Stomach (tissue), 19 donors: ENCODE results near the gene TRIM25. TPM values are rescaled to one million over a fixed set of nuclear protein-coding genes. Genes with fewer than 3 reads are reported as not detected.

Experiments
- DNase-seq, 2 donors: peaks; one replicate each; pipeline versions ENCODE4 v3.0.0 to v3.0.0-alpha.2; 2013 to 2019
- H3K27ac ChIP-seq, 5 donors: fragments of 200-600 bp in 4 of 5; sonication (generic) in 4 of 5; one replicate each; pipeline ENCODE4 v1.5.1; 2013 to 2019; ENCODE audit warnings: mild to moderate bottlenecking in 1 of 5, moderate library complexity in 1 of 5
- H3K27me3 ChIP-seq, 3 donors: fragments of 200-600 bp; sonication (generic); one replicate each; pipeline ENCODE4 v1.5.1; 2017 to 2019; ENCODE audit warnings: mixed run types in 1 of 3
- H3K36me3 ChIP-seq, 4 donors: fragments of 200-600 bp; sonication (generic); 1 replicate in 3 of 4; 2 replicates in 1 of 4; pipeline ENCODE4 v1.5.1; 2016 to 2019
- H3K4me1 ChIP-seq, 4 donors: fragments of 200-600 bp; sonication (generic); one replicate each; pipeline ENCODE4 v1.5.1; 2016 to 2019
- H3K4me3 ChIP-seq, 4 donors: fragments of 200-600 bp; sonication (generic) in 3 of 4; one replicate each; pipeline ENCODE4 v1.5.1; 2016 to 2019; ENCODE audit warnings: mild to moderate bottlenecking in 1 of 4
- H3K9me3 ChIP-seq, 4 donors: fragments of 200-600 bp; sonication (generic); one replicate each; pipeline ENCODE4 v1.5.1; 2016 to 2019
- EP300 ChIP-seq: sonication (generic); formaldehyde crosslinking; IDR thresholded peaks from one replicate; pipeline ENCODE4 v1.6.1; 2017; ENCODE audit warnings: antibody characterized with exemption
- POLR2A ChIP-seq, 4 donors: fragments of 450-650 bp; IDR thresholded peaks; one replicate each; pipeline ENCODE4 v1.6.1; 2016; ENCODE audit warnings: antibody characterized with exemption in 4 of 4, control low read depth in 2 of 4, mild to moderate bottlenecking in 1 of 4, moderate library complexity in 1 of 4
- POLR2AphosphoS5 ChIP-seq, 3 donors: sonication (generic); formaldehyde crosslinking; IDR thresholded peaks; one replicate each; pipeline ENCODE4 v1.6.1; 2016; ENCODE audit warnings: antibody characterized with exemption in 3 of 3
- WGBS, 5 donors: extraction: QIAGEN DNeasy Blood & Tissue Kit in 3 of 5; methylation state at CpG; one replicate each; pipeline versions ENCODE4 v1.1.5 to v1.1.7; 2013 to 2018; 5-methylcytosine and 5-hydroxymethylcytosine counted together
- intact Hi-C: fragments of 100-400 bp; cut with DNase I; formaldehyde crosslinking; loops from one replicate; pipeline ENCODE4 v1.15.1; 2023; ENCODE audit warnings: low total_unique reads
- long read RNA-seq, 10 donors: transcript quantifications; one replicate each; lab custom pipeline, GENCODE V29; 2026
- polyA plus RNA-seq, 3 donors: library from polyadenylated mRNA; stranded (reverse); fragments of 200-250 nt; gene quantifications; one replicate each; pipeline ENCODE4 v1.2.3, GENCODE V29; 2013
- total RNA-seq, 5 donors: library from RNA; depleted of rRNA; stranded (reverse); fragments of >200 nt; gene quantifications; one replicate each; pipeline versions ENCODE4 v1.1.0 to v1.2.3, GENCODE V29; 2014 to 2016
- TF ChIP-seq, protein P1 (sequence below), 7 experiments: fragments of 450-650 bp in 4 of 7; fragments of 200-600 bp in 3 of 7; sonication (generic) in 3 of 7; IDR thresholded peaks; one replicate each; pipeline ENCODE4 v1.5.1; 2016 to 2019; ENCODE audit warnings: antibody characterized with exemption in 7 of 7, control low read depth in 2 of 7, mild to moderate bottlenecking in 1 of 7
- donor health status: healthy with polysubstance abuse.
- donor health status: Bipolar disorder and iron deficiency.
- donor health status: healthy.

The TRIM25 gene, protein sequence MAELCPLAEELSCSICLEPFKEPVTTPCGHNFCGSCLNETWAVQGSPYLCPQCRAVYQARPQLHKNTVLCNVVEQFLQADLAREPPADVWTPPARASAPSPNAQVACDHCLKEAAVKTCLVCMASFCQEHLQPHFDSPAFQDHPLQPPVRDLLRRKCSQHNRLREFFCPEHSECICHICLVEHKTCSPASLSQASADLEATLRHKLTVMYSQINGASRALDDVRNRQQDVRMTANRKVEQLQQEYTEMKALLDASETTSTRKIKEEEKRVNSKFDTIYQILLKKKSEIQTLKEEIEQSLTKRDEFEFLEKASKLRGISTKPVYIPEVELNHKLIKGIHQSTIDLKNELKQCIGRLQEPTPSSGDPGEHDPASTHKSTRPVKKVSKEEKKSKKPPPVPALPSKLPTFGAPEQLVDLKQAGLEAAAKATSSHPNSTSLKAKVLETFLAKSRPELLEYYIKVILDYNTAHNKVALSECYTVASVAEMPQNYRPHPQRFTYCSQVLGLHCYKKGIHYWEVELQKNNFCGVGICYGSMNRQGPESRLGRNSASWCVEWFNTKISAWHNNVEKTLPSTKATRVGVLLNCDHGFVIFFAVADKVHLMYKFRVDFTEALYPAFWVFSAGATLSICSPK
- total RNA-seq: 100 to 1,000 TPM in 1 of 5 donors, 10 to 100 TPM in 4; 18.0 to 657 (median 76.7) TPM
- 10 to 100 TPM in 2 of 3 donors, 1 to 10 TPM in 1; 7.2 to 11.7 (median 10.0) TPM for polyA plus RNA-seq
- long read RNA-seq, donor 1: 0 reads
- long read RNA-seq, donor 2, full-length matches to known transcripts: 3 of 3 reads
- long read RNA-seq, donor 2, partial matches to known transcripts: 0 of 3 reads
- long read RNA-seq, donor 2, other reads (novel, unspliced or antisense): 0 of 3 reads
- long read RNA-seq, donor 3, partial matches to known transcripts: 0 of 1 reads
- long read RNA-seq, donor 3, other reads (novel, unspliced or antisense): 0 of 1 reads
- long read RNA-seq, donor 4: 0 reads
- long read RNA-seq, donor 5, full-length matches to known transcripts: 4 of 4 reads
- long read RNA-seq, donor 5, partial matches to known transcripts: 0 of 4 reads
- long read RNA-seq, donor 5, other reads (novel, unspliced or antisense): 0 of 4 reads
- long read RNA-seq, donor 6, full-length matches to known transcripts: 8 of 8 reads
- long read RNA-seq, donor 6, partial matches to known transcripts: 0 of 8 reads
- long read RNA-seq, donor 6, other reads (novel, unspliced or antisense): 0 of 8 reads
- long read RNA-seq, donor 7, partial matches to known transcripts: 0 of 1 reads
- long read RNA-seq, donor 7, other reads (novel, unspliced or antisense): 0 of 1 reads
- long read RNA-seq, donor 8, full-length matches to known transcripts: 2 of 2 reads
- long read RNA-seq, donor 8, partial matches to known transcripts: 0 of 2 reads
- long read RNA-seq, donor 8, other reads (novel, unspliced or antisense): 0 of 2 reads
- long read RNA-seq, donor 9: 0 reads
- long read RNA-seq, donor 10: 0 reads

DNA sequence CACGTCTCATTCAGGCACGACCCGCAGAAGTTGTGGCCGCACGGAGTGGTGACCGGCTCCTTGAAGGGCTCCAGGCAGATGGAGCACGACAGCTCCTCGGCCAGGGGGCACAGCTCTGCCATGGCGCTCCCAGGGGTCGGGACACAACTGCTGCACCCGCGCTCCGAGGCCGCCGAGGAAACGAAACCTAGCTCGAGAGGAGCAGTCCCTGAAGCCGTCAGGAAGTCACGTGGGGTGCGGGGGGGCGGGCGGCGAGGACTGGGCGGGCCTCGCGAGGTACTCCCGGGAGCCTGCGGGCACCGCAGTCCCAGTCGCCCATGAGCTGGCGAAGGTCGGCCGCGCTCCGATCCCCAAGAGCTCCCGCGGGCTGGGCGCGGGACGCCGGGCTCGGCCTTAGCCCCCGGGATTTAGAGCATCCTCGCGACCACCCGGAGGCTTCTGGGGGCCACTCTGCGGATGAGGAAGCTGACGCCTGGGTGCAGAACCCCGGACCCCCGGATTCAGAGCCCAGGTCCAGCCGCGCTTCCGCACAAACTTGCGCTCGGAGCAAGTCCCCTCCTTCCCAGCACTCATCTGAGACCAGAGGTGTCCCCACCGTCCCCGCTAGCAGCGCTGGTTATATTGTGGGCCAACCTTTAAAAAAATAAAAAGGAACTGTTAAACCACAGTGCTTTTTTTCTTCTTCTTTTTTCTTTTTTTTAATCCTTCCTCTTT lies at the start of gene TRIM25:
Gene TRIM25 (minus strand): TSS at position 183 of the 714 bp plus-strand sequence. CDS start 61 bp downstream, at position 122.
- H3K36me3 ChIP-seq: peaks cover 0 to 2% (median 0%) of the 10 kb centered on the region in 4 donors
- peak within 1 kb of the TSS; percentile 75 to 92 (median 86) for H3K4me3 ChIP-seq
- H3K27me3 ChIP-seq: no peaks in the 10 kb centered on the region
- WGBS, 5 donors: 0% methylated on average over 7 to 58 of the region's 58 CpGs
- peak within 1 kb of the TSS; percentile 92 to 98 (median 94) for H3K27ac ChIP-seq
- H3K4me1 ChIP-seq: peaks cover 46 to 66% (median 53%) of the 10 kb centered on the region in 4 donors
- TF ChIP-seq POLR2A (IDR thresholded peaks at IDR 0.05) (peak in 2 of 4 donors; percentile 74 to 93), POLR2AphosphoS5 (IDR thresholded peaks at IDR 0.05) (peak; percentile 92 to 99 (median 97)), EP300 (no peak)
- TF ChIP-seq, protein P1, sequence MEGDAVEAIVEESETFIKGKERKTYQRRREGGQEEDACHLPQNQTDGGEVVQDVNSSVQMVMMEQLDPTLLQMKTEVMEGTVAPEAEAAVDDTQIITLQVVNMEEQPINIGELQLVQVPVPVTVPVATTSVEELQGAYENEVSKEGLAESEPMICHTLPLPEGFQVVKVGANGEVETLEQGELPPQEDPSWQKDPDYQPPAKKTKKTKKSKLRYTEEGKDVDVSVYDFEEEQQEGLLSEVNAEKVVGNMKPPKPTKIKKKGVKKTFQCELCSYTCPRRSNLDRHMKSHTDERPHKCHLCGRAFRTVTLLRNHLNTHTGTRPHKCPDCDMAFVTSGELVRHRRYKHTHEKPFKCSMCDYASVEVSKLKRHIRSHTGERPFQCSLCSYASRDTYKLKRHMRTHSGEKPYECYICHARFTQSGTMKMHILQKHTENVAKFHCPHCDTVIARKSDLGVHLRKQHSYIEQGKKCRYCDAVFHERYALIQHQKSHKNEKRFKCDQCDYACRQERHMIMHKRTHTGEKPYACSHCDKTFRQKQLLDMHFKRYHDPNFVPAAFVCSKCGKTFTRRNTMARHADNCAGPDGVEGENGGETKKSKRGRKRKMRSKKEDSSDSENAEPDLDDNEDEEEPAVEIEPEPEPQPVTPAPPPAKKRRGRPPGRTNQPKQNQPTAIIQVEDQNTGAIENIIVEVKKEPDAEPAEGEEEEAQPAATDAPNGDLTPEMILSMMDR (IDR thresholded peaks at IDR 0.05): no peak
- DNase-seq: peak; percentile 94 to 97
- intact Hi-C loops: no loop called here
- H3K9me3 ChIP-seq: no peaks in the 10 kb centered on the region

DNA sequence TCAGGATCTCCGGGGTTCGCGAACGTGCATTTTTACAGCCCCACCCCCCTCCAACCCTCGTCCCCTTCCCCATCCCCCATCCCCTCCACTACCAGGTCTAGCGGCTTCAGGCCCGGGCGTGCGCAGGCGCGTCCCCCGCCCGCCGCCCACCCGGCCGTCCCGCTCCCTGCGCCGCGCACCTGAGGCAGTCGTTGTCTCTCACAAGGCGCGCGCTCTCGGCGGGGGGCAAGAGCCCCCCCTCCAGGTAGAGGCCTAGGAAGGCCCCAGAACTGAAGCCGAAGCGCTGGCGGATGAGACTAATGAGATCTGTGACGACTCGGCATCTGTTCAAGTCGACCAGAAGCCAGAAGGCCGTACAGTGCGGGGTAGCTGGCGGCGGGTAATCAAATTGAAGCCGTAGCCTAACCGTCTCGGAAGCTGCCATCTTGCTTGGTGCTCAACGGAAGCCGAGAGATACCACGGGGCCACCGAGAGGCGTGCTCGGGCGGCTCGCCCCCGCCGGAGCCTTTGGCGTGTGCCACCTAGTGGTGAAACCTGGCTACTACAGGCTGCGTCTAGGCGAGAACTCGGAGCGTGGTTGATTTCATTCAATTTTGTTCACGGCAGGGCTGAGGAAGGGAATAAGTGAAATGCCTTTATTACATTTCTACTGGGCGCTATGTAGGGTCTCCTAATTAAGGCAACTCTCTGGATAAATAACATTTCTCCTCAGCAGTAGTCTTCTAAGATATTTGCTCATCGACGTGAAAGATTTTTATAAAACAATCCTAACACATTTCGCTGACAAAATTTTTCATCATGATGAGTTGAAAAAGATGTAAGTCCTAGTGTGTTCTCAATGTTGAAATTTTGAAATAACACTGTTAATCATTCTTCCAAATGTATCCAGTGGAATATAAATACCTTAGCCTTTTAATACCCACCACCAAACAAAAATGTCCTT lies 47.0 kb upstream of the TRIM25 start, which contains the start of gene COIL:
Gene COIL (minus strand): TSS at position 455 of the 943 bp plus-strand sequence. CDS start 31 bp downstream, at position 424.
- Histone ChIP-seq H3K27me3 (no peaks in the 10 kb centered on the region), H3K9me3 (no peaks in the 10 kb centered on the region), H3K4me3 (peak within 1 kb of the TSS; percentile 75 to 96 (median 86)), H3K36me3 (no peaks in the 10 kb centered on the region), H3K27ac (peak within 1 kb of the TSS; percentile 77 to 91 (median 89)), H3K4me1 (peaks cover 12 to 33% (median 21%) of the 10 kb centered on the region in 4 donors)
- TF ChIP-seq, protein P1 (IDR thresholded peaks at IDR 0.05): peak in 6 of 7 experiments; percentile 73 to 100 (median 100)
- no peak for TF ChIP-seq POLR2A (IDR thresholded peaks at IDR 0.05)
- peak; percentile 65 to 93 (median 75) for TF ChIP-seq POLR2AphosphoS5 (IDR thresholded peaks at IDR 0.05)
- no peak for TF ChIP-seq EP300
- DNase-seq: peak; percentile 95 to 97
- WGBS, 5 donors: 4 to 6% (median 4%) methylated on average over 42 to 59 of the region's 59 CpGs
- intact Hi-C loops: no loop called here

DNA sequence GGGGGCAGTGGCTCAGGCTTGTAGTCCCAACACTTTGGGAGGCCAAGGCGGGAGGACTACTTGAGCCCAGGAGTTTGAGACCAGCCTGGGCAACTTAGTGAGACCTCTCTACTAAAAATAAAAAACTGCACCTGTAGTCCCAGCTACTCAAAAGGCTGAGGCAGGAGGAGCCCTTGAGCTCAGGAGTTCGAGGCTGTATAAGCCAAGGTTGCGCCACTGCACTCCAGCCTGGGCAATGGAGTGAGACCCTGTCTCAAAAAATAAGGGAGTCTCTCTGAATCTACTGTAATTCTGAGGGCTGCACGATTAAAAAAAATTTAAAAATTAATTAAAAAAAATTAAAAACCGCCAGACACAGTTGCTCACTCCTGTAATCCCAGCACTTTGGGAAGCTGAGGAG lies 43.1 kb upstream of the TRIM25 start:
- Histone ChIP-seq H3K27ac (no peak overlapping the region), H3K36me3 (peaks cover 0 to 8% (median 1%) of the 10 kb centered on the region in 4 donors), H3K4me1 (peaks cover 12 to 33% (median 21%) of the 10 kb centered on the region in 4 donors), H3K27me3 (no peaks in the 10 kb centered on the region), H3K9me3 (no peaks in the 10 kb centered on the region), H3K4me3 (no peak overlapping the region)
- DNase-seq: no peak
- TF ChIP-seq EP300 (no peak), POLR2AphosphoS5 (IDR thresholded peaks at IDR 0.05) (no peak), POLR2A (IDR thresholded peaks at IDR 0.05) (no peak)
- TF ChIP-seq, protein P1 (IDR thresholded peaks at IDR 0.05): no peak
- intact Hi-C loops: no loop called here
- WGBS, 5 donors: 93 to 98% (median 96%) methylated on average over 5 of the region's 5 CpGs
